ENCODE results near the gene TRMT11. TPM values are rescaled to one million over a fixed set of nuclear protein-coding genes. Genes with fewer than 3 reads are reported as not detected.
"Not testable (repeated sequence)": the region's sequence is repeated elsewhere in the genome, so short reads cannot be mapped to it uniquely, and the experiment has no call there.

Gene TRMT11
- total RNA-seq, 6 experiments from 2014 or later, result 12.8 to 20.7 (median 15.2) TPM

- no peak overlapping the region for H3K27ac Mint-ChIP-seq
- H3K9me3 Mint-ChIP-seq, result no peaks in the 10 kb centered on the region
- H3K4me1 Mint-ChIP-seq (ENCODE audit: low read depth), result peaks cover 72% of the 10 kb centered on the region
- DNase-seq, result no peak
- no peaks in the 10 kb centered on the region for H3K36me3 Mint-ChIP-seq (ENCODE audit: low read depth)
- TF ChIP-seq CTCF (IDR thresholded peaks at IDR 0.05), result no peak
- H3K4me3 Mint-ChIP-seq, result no peak overlapping the region
- peaks cover 2% of the 10 kb centered on the region; the same call in 1 of the 2 replicates for H3K27me3 Mint-ChIP-seq (ENCODE audit: insufficient read depth)
Observed at GRCh38 chr6:125948455-125948854, 37.9 kb upstream of the TRMT11 start.

- Mint-ChIP-seq H3K4me3 (no peak overlapping the region), H3K27ac (no peak overlapping the region), H3K36me3 (ENCODE audit: low read depth) (no peaks in the 10 kb centered on the region), H3K9me3 (no peaks in the 10 kb centered on the region), H3K4me1 (ENCODE audit: low read depth) (peaks cover 66% of the 10 kb centered on the region), H3K27me3 (ENCODE audit: insufficient read depth) (peaks cover 2% of the 10 kb centered on the region; the same call in 1 of the 2 replicates)
- DNase-seq, result no peak
- TF ChIP-seq CTCF (IDR thresholded peaks at IDR 0.05), result no peak
Observed at GRCh38 chr6:125949069-125949468, 37.3 kb upstream of the TRMT11 start.

GRCh38 chr6:125950293-125950692, 36.0 kb upstream of the TRMT11 start:
- 0 out of 2 replicates have a peak overlapping the region, but pooled peaks have one; percentile 27 for H3K4me3 Mint-ChIP-seq
- peaks cover 2% of the 10 kb centered on the region; the same call in 1 of the 2 replicates for H3K27me3 Mint-ChIP-seq (ENCODE audit: insufficient read depth)
- peak overlapping the region; percentile 55 for H3K27ac Mint-ChIP-seq
- peak; percentile 77 for DNase-seq
- peaks cover 54% of the 10 kb centered on the region for H3K4me1 Mint-ChIP-seq (ENCODE audit: low read depth)
- no peaks in the 10 kb centered on the region for H3K36me3 Mint-ChIP-seq (ENCODE audit: low read depth)
- TF ChIP-seq CTCF (IDR thresholded peaks at IDR 0.05), result no peak
- H3K9me3 Mint-ChIP-seq, result no peaks in the 10 kb centered on the region

- not testable (repeated sequence) for H3K4me3 Mint-ChIP-seq; H3K9me3 Mint-ChIP-seq; H3K27me3 Mint-ChIP-seq (ENCODE audit: insufficient read depth); H3K36me3 Mint-ChIP-seq (ENCODE audit: low read depth); DNase-seq
- Mint-ChIP-seq H3K4me1 (ENCODE audit: low read depth) (peaks cover 50% of the 10 kb centered on the region), H3K27ac (peak overlapping the region; percentile 55)
Observed at GRCh38 chr6:125950716-125951115, 35.6 kb upstream of the TRMT11 start.

GRCh38 chr6:125951323-125951722, 35.0 kb upstream of the TRMT11 start:
- Mint-ChIP-seq H3K27me3 (ENCODE audit: insufficient read depth) (peaks cover 2% of the 10 kb centered on the region; the same call in 1 of the 2 replicates), H3K9me3 (no peaks in the 10 kb centered on the region), H3K4me1 (ENCODE audit: low read depth) (peaks cover 49% of the 10 kb centered on the region), H3K27ac (peak overlapping the region; percentile 5; the same call in 1 of the 2 replicates), H3K36me3 (ENCODE audit: low read depth) (no peaks in the 10 kb centered on the region), H3K4me3 (no peak overlapping the region)
- no peak for TF ChIP-seq CTCF (IDR thresholded peaks at IDR 0.05)
- DNase-seq, result no peak

- TF ChIP-seq CTCF (IDR thresholded peaks at IDR 0.05), result peak; percentile 77
- no peaks in the 10 kb centered on the region for H3K36me3 Mint-ChIP-seq (ENCODE audit: low read depth)
- DNase-seq, result peak; percentile 33
- H3K27me3 Mint-ChIP-seq (ENCODE audit: insufficient read depth), result no peaks in the 10 kb centered on the region; the same call in 1 of the 2 replicates
- H3K27ac Mint-ChIP-seq, result no peak overlapping the region
- H3K4me1 Mint-ChIP-seq (ENCODE audit: low read depth), result peaks cover 34% of the 10 kb centered on the region
- H3K4me3 Mint-ChIP-seq, result no peak overlapping the region
- no peaks in the 10 kb centered on the region for H3K9me3 Mint-ChIP-seq
Observed at GRCh38 chr6:125952764-125953501, 33.4 kb upstream of the TRMT11 start.

All from HFFc6 (cell line).